ENCODE measurements around the gene IDH1.

- TF ChIP-seq CTCF (IDR thresholded peaks at IDR 0.05) = no peak
- no peak for TF ChIP-seq REST (IDR thresholded peaks at IDR 0.05; ENCODE audit: insufficient read depth in 1 of 2, low read depth in 2 of 2, low read length in 1 of 2)
- TF ChIP-seq POLR2AphosphoS5 (IDR thresholded peaks at IDR 0.05; ENCODE audit: low read depth, low read length) = no peak
- TF ChIP-seq SIN3A (IDR thresholded peaks at IDR 0.05; ENCODE audit: borderline replicate concordance, insufficient read depth, low read depth, low read length) = no peak
- TF ChIP-seq TCF7L2 (IDR thresholded peaks at IDR 0.05; ENCODE audit: low read depth, low read length) = no peak
Measured at GRCh38 chr2:208235860-208236259, 19.0 kb downstream of the IDH1 start.

Measured in Panc1 (cell line).